ENCODE results near the gene CASZ1.

Gene CASZ1

GRCh38 chr1:10651389-10651766 lies 145.1 kb downstream of the CASZ1 start:
- no peak for DNase-seq (ENCODE audit: low read depth)

- DNase-seq (ENCODE audit: low read depth), result no peak
Observed at GRCh38 chr1:10650556-10651388, 145.7 kb downstream of the CASZ1 start.

GRCh38 chr1:10649517-10650201 lies 146.8 kb downstream of the CASZ1 start:
- no peak for DNase-seq (ENCODE audit: low read depth)

GRCh38 chr1:10648689-10649516 lies 147.5 kb downstream of the CASZ1 start:
- no peak for DNase-seq (ENCODE audit: low read depth)

- DNase-seq (ENCODE audit: low read depth), result no peak
Observed at GRCh38 chr1:10647414-10648170, 148.9 kb downstream of the CASZ1 start.

GRCh38 chr1:10646347-10646861 lies 150.0 kb downstream of the CASZ1 start:
- DNase-seq (ENCODE audit: low read depth), result peak; percentile 19

GRCh38 chr1:10644307-10645128 lies 151.9 kb downstream of the CASZ1 start:
- no peak for DNase-seq (ENCODE audit: low read depth)

- DNase-seq (ENCODE audit: low read depth), result no peak
Observed at GRCh38 chr1:10643607-10644306, 152.7 kb downstream of the CASZ1 start.

- no peak for DNase-seq (ENCODE audit: low read depth)
Observed at GRCh38 chr1:10642403-10643080, 153.9 kb downstream of the CASZ1 start.

- no peak for DNase-seq (ENCODE audit: low read depth)
Observed at GRCh38 chr1:10641976-10642375, 154.5 kb downstream of the CASZ1 start.

- no peak for DNase-seq (ENCODE audit: low read depth)
Observed at GRCh38 chr1:10640843-10641553, 155.4 kb downstream of the CASZ1 start.

GRCh38 chr1:10639775-10640578 lies 156.5 kb downstream of the CASZ1 start:
- no peak for DNase-seq (ENCODE audit: low read depth)

GRCh38 chr1:10639011-10639774 lies 157.3 kb downstream of the CASZ1 start:
- no peak for DNase-seq (ENCODE audit: low read depth)

GRCh38 chr1:10638559-10639005 lies 157.9 kb downstream of the CASZ1 start:
- DNase-seq (ENCODE audit: low read depth), result no peak

GRCh38 chr1:10637834-10638558 lies 158.4 kb downstream of the CASZ1 start:
- DNase-seq (ENCODE audit: low read depth), result no peak

GRCh38 chr1:10637400-10637799 lies 159.0 kb downstream of the CASZ1 start:
- DNase-seq (ENCODE audit: low read depth), result no peak

All from non-pigmented ciliary epithelial cell (primary cell).